Astrocyte (in vitro differentiated cells and primary cell): ENCODE results near the gene GRK5. TPM values are rescaled to one million over a fixed set of nuclear protein-coding genes. Genes with fewer than 3 reads are reported as not detected.

Source experiments
- DNase-seq: peaks from one replicate; pipeline ENCODE4 v3.0.0-alpha.2; 2010; ENCODE audit warnings: low read depth
- FAIRE-seq: peaks from 2 replicates; lab custom pipeline; 2011; peaks lifted over from hg19 to GRCh38; lab: Jason Lieb, UNC
- H2AFZ ChIP-seq: 2 replicates; pipeline ENCODE4 v1.6.0; 2012; ENCODE audit warnings: low read depth, low read length, inconsistent platforms
- H3K27ac ChIP-seq: 2 replicates; pipeline ENCODE4 v1.5.1; 2011; ENCODE audit warnings: low read depth, low read length, inconsistent platforms
- H3K27me3 ChIP-seq: 2 replicates; pipeline ENCODE4 v1.6.0; 2011; ENCODE audit warnings: low read length, inconsistent platforms; ENCODE audit not compliant: insufficient read depth
- H3K36me3 ChIP-seq: 2 replicates; pipeline ENCODE4 v1.5.1; 2011; ENCODE audit warnings: low read length, inconsistent platforms; ENCODE audit not compliant: insufficient read depth
- H3K4me1 ChIP-seq: 2 replicates; pipeline ENCODE4 v1.5.1; 2011; ENCODE audit warnings: low read length, inconsistent platforms; ENCODE audit not compliant: insufficient read depth
- H3K4me2 ChIP-seq: 2 replicates; pipeline ENCODE4 v1.6.0; 2012; ENCODE audit warnings: low read length, inconsistent platforms
- H3K4me3 ChIP-seq: 2 replicates; pipeline ENCODE4 v1.5.1; 2011; ENCODE audit warnings: low read depth, mild to moderate bottlenecking, low read length, inconsistent platforms; ENCODE audit not compliant: insufficient read depth
- H3K79me2 ChIP-seq: 2 replicates; pipeline ENCODE4 v1.6.0; 2012; ENCODE audit warnings: mild to moderate bottlenecking, low read length, inconsistent platforms; ENCODE audit not compliant: insufficient read depth
- H3K9ac ChIP-seq: 2 replicates; pipeline ENCODE4 v1.6.0; 2012; ENCODE audit warnings: mild to moderate bottlenecking, low read length, inconsistent platforms
- H3K9me3 ChIP-seq: 2 replicates; pipeline ENCODE4 v1.5.1; 2012; ENCODE audit warnings: low read depth, mild to moderate bottlenecking, low read length, inconsistent platforms; ENCODE audit not compliant: insufficient read depth
- H4K20me1 ChIP-seq: 2 replicates; pipeline ENCODE4 v1.6.0; 2012; ENCODE audit warnings: low read length, inconsistent platforms; ENCODE audit not compliant: insufficient read depth
- H3K27ac Mint-ChIP-seq: one replicate; pipeline ENCODE4 v1.8.0; 2021; ENCODE audit warnings: mild to moderate bottlenecking, mixed read lengths; ENCODE audit not compliant: unreplicated experiment
- H3K27me3 Mint-ChIP-seq: one replicate; pipeline ENCODE4 v1.8.0; 2021; ENCODE audit warnings: low read depth, mixed read lengths; ENCODE audit not compliant: unreplicated experiment
- H3K36me3 Mint-ChIP-seq: one replicate; pipeline ENCODE4 v1.8.0; 2021; ENCODE audit warnings: low read depth, mixed read lengths; ENCODE audit not compliant: unreplicated experiment
- H3K4me1 Mint-ChIP-seq: one replicate; pipeline ENCODE4 v1.8.0; 2021; ENCODE audit warnings: low read depth, mixed read lengths; ENCODE audit not compliant: unreplicated experiment
- H3K4me3 Mint-ChIP-seq: one replicate; pipeline ENCODE4 v1.8.0; 2021; ENCODE audit warnings: mild to moderate bottlenecking, moderate library complexity, mixed read lengths; ENCODE audit not compliant: unreplicated experiment
- H3K9me3 Mint-ChIP-seq: one replicate; pipeline ENCODE4 v1.8.0; 2021; ENCODE audit warnings: mild to moderate bottlenecking, mixed read lengths; ENCODE audit not compliant: unreplicated experiment
- CTCF ChIP-seq: IDR thresholded peaks from 2 replicates; pipeline ENCODE4 v1.5.1; 2011; ENCODE audit warnings: low read depth, mild to moderate bottlenecking, inconsistent platforms, low read length, moderate library complexity; ENCODE audit not compliant: insufficient read depth
- EZH2 ChIP-seq: IDR thresholded peaks from 2 replicates; pipeline ENCODE4 v1.6.1; 2012; ENCODE audit warnings: mild to moderate bottlenecking, low read length, inconsistent platforms; ENCODE audit not compliant: insufficient read depth
- total RNA-seq: library from RNA; stranded (reverse); gene quantifications from 2 replicates; pipeline ENCODE4 v1.2.1, GENCODE V29; 2021

Gene GRK5
- total RNA-seq, 1 donor from 2014 or later: 8.5 TPM

- peaks cover 9% of the 10 kb centered on the region for H3K27me3 Mint-ChIP-seq
- peaks cover 14% of the 10 kb centered on the region for H3K36me3 Mint-ChIP-seq
- no peaks in the 10 kb centered on the region for H3K9me3 Mint-ChIP-seq
- H3K4me1 Mint-ChIP-seq: no peaks in the 10 kb centered on the region
- Histone ChIP-seq H3K36me3 (no peaks in the 10 kb centered on the region), H2AFZ (no peak overlapping the region), H3K4me2 (no peak overlapping the region), H3K27me3 (peaks cover 2% of the 10 kb centered on the region), H3K9me3 (no peaks in the 10 kb centered on the region), H3K79me2 (peaks cover 35% of the 10 kb centered on the region), H4K20me1 (peaks cover 70% of the 10 kb centered on the region), H3K4me3 (no peak overlapping the region), H3K27ac (no peak overlapping the region), H3K4me1 (peaks cover 11% of the 10 kb centered on the region), H3K9ac (no peak overlapping the region)
- DNase-seq: no peak
- no peak for FAIRE-seq
- H3K27ac Mint-ChIP-seq: no peak overlapping the region
- no peak for TF ChIP-seq CTCF
- TF ChIP-seq EZH2: no peak
- no peak overlapping the region for H3K4me3 Mint-ChIP-seq
Measured at GRCh38 chr10:119278126-119278709, 70.8 kb downstream of the GRK5 start.

- peaks cover 11% of the 10 kb centered on the region for H3K4me1 ChIP-seq
Measured at GRCh38 chr10:119279441-119279840, 72.1 kb downstream of the GRK5 start.

More at GRCh38 chr10:119279441-119279840, 72.1 kb downstream of the GRK5 start:
- Mint-ChIP-seq H3K9me3 (no peaks in the 10 kb centered on the region), H3K27me3 (peaks cover 9% of the 10 kb centered on the region), H3K27ac (no peak overlapping the region), H3K36me3 (peaks cover 14% of the 10 kb centered on the region), H3K4me1 (no peaks in the 10 kb centered on the region), H3K4me3 (no peak overlapping the region)
- no peaks in the 10 kb centered on the region for H3K27me3 ChIP-seq
- TF ChIP-seq CTCF: no peak
- TF ChIP-seq EZH2: no peak
- H3K27ac ChIP-seq: no peak overlapping the region
- FAIRE-seq (no peak), DNase-seq (no peak)
- H3K9ac ChIP-seq: no peak overlapping the region
- no peaks in the 10 kb centered on the region for H3K9me3 ChIP-seq
- H2AFZ ChIP-seq: no peak overlapping the region
- H3K4me2 ChIP-seq: no peak overlapping the region
- H3K36me3 ChIP-seq: no peaks in the 10 kb centered on the region
- H3K4me3 ChIP-seq: no peak overlapping the region
- H3K79me2 ChIP-seq: peaks cover 31% of the 10 kb centered on the region
- peaks cover 70% of the 10 kb centered on the region for H4K20me1 ChIP-seq
